ENCODE results near the gene ARID4B.
"Not testable (repeated sequence)": the region's sequence is repeated elsewhere in the genome, so short reads cannot be mapped to it uniquely, and the experiment has no call there.

ARID4B gene

GRCh38 chr1:235278233-235278914 is 49.6 kb downstream of the ARID4B start:
- no peak overlapping the region for H3K4me3 ChIP-seq (ENCODE audit: low read length)
- no peak for DNase-seq (ENCODE audit: low read depth, low spot score)

- H3K4me3 ChIP-seq (ENCODE audit: low read length) = no peak overlapping the region
- DNase-seq (ENCODE audit: low read depth, low spot score) = no peak
These were observed 50.3 kb downstream of the ARID4B start for GRCh38 chr1:235277709-235278108.

GRCh38 chr1:235275836-235276235 is 52.1 kb downstream of the ARID4B start:
- H3K4me3 ChIP-seq (ENCODE audit: low read length) = no peak overlapping the region
- DNase-seq (ENCODE audit: low read depth, low spot score) = no peak

GRCh38 chr1:235275223-235275622 is 52.8 kb downstream of the ARID4B start:
- no peak overlapping the region for H3K4me3 ChIP-seq (ENCODE audit: low read length)
- peak; percentile 57 for DNase-seq (ENCODE audit: low read depth, low spot score)

- no peak for DNase-seq (ENCODE audit: low read depth, low spot score)
- no peak overlapping the region for H3K4me3 ChIP-seq (ENCODE audit: low read length)
These were observed 55.1 kb downstream of the ARID4B start for GRCh38 chr1:235272851-235273250.

- DNase-seq (ENCODE audit: low read depth, low spot score) = no peak
- H3K4me3 ChIP-seq (ENCODE audit: low read length) = no peak overlapping the region
These were observed 57.4 kb downstream of the ARID4B start for GRCh38 chr1:235270625-235271024.

GRCh38 chr1:235269990-235270389 is 58.0 kb downstream of the ARID4B start:
- H3K4me3 ChIP-seq (ENCODE audit: low read length); DNase-seq (ENCODE audit: low read depth, low spot score): not testable (repeated sequence)

GRCh38 chr1:235268379-235269125 is 59.4 kb downstream of the ARID4B start:
- no peak for DNase-seq (ENCODE audit: low read depth, low spot score)
- no peak overlapping the region for H3K4me3 ChIP-seq (ENCODE audit: low read length)

GRCh38 chr1:235266967-235267366 is 61.0 kb downstream of the ARID4B start:
- no peak overlapping the region for H3K4me3 ChIP-seq (ENCODE audit: low read length)
- DNase-seq (ENCODE audit: low read depth, low spot score) = no peak

GRCh38 chr1:235266325-235266724 is 61.7 kb downstream of the ARID4B start:
- DNase-seq (ENCODE audit: low read depth, low spot score) = no peak
- H3K4me3 ChIP-seq (ENCODE audit: low read length) = no peak overlapping the region

GRCh38 chr1:235265900-235266299 is 62.1 kb downstream of the ARID4B start:
- DNase-seq (ENCODE audit: low read depth, low spot score) = no peak
- no peak overlapping the region for H3K4me3 ChIP-seq (ENCODE audit: low read length)

GRCh38 chr1:235264327-235264726 is 63.7 kb downstream of the ARID4B start:
- no peak for DNase-seq (ENCODE audit: low read depth, low spot score)
- no peak overlapping the region for H3K4me3 ChIP-seq (ENCODE audit: low read length)

- H3K4me3 ChIP-seq (ENCODE audit: low read length) = no peak overlapping the region
- DNase-seq (ENCODE audit: low read depth, low spot score) = no peak
These were observed 65.4 kb downstream of the ARID4B start for GRCh38 chr1:235262539-235262938.

- no peak overlapping the region for H3K4me3 ChIP-seq (ENCODE audit: low read length)
- no peak for DNase-seq (ENCODE audit: low read depth, low spot score)
These were observed 66.7 kb downstream of the ARID4B start for GRCh38 chr1:235261243-235261642.

- no peak for DNase-seq (ENCODE audit: low read depth, low spot score)
These were observed 68.7 kb downstream of the ARID4B start for GRCh38 chr1:235259133-235259778.

GRCh38 chr1:235258068-235258467 is 69.9 kb downstream of the ARID4B start:
- not testable (repeated sequence) for H3K4me3 ChIP-seq (ENCODE audit: low read length); DNase-seq (ENCODE audit: low read depth, low spot score)

More at GRCh38 chr1:235259133-235259778, 68.7 kb downstream of the ARID4B start:
- no peak overlapping the region for H3K4me3 ChIP-seq (ENCODE audit: low read length)

GRCh38 chr1:235254721-235255120 is 73.3 kb downstream of the ARID4B start:
- DNase-seq (ENCODE audit: low read depth, low spot score) = no peak
- H3K4me3 ChIP-seq (ENCODE audit: low read length) = no peak overlapping the region

GRCh38 chr1:235253219-235253962 is 74.6 kb downstream of the ARID4B start:
- no peak overlapping the region for H3K4me3 ChIP-seq (ENCODE audit: low read length)
- DNase-seq (ENCODE audit: low read depth, low spot score) = peak; percentile 71

- no peak overlapping the region for H3K4me3 ChIP-seq (ENCODE audit: low read length)
These were observed 77.5 kb downstream of the ARID4B start for GRCh38 chr1:235250430-235250829.

More at GRCh38 chr1:235250430-235250829, 77.5 kb downstream of the ARID4B start:
- no peak for DNase-seq (ENCODE audit: low read depth, low spot score)

All from Jurkat, Clone E6-1 (cell line).